Transverse colon (tissue), 3 donors: ENCODE results near the gene AGO1.

Source experiments
- EP300 ChIP-seq: sonication (generic); formaldehyde crosslinking; IDR thresholded peaks from one replicate; pipeline ENCODE4 v1.6.1; 2017; ENCODE audit warnings: antibody characterized with exemption, low read depth
- POLR2A ChIP-seq: fragments of 450-650 bp; IDR thresholded peaks from one replicate; pipeline ENCODE4 v1.6.1; 2016; ENCODE audit warnings: antibody characterized with exemption, mild to moderate bottlenecking, moderate library complexity
- TF ChIP-seq, protein P1 (sequence below), 5 experiments: fragments of 200-600 bp in 3 of 5; fragments of 450-650 bp in 2 of 5; sonication (generic) in 3 of 5; IDR thresholded peaks; 1 replicate in 2 of 5; 2 replicates in 3 of 5; pipeline ENCODE4 v1.5.1; 2016 to 2017; ENCODE audit warnings: antibody characterized with exemption in 5 of 5, inconsistent platforms in 3 of 5, mild to moderate bottlenecking in 2 of 5, moderate library complexity in 1 of 5

DNA sequence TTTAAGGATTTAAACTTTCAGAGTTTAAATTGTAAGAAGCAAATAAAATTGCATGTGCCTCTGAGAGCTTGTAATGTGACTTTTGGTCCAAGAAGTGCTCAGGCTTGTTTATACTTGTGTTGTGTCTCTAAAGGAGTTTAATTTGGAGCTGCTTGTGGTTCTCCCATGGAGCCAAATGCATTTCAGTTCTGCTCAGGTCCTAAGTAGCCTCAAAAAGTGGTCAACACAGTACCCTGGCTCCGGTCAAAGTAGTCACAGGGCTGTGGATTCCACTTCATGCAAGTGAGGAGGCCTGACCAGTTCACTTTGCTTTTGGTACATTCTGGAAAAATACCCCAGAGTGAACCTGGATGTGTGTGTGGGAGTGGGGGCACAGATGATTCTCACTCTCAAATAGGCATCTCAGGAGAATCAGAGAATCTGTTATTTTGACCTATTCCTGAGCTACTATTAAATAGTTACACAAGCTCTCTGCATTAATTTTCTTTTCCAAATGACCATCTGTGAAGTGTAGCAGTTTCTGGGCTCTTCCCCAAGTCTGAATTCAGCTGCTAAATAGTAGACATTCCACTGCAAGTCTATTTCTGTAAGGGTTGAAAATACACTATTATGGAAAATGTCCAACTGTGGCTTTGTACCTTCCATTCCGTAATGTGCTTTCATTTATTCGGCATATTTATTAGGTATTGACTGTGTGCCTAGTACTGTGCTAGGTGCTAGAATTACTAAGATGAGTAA is 31.7 kb upstream of the AGO1 start:
- no peak for TF ChIP-seq POLR2A
- TF ChIP-seq, protein P1, sequence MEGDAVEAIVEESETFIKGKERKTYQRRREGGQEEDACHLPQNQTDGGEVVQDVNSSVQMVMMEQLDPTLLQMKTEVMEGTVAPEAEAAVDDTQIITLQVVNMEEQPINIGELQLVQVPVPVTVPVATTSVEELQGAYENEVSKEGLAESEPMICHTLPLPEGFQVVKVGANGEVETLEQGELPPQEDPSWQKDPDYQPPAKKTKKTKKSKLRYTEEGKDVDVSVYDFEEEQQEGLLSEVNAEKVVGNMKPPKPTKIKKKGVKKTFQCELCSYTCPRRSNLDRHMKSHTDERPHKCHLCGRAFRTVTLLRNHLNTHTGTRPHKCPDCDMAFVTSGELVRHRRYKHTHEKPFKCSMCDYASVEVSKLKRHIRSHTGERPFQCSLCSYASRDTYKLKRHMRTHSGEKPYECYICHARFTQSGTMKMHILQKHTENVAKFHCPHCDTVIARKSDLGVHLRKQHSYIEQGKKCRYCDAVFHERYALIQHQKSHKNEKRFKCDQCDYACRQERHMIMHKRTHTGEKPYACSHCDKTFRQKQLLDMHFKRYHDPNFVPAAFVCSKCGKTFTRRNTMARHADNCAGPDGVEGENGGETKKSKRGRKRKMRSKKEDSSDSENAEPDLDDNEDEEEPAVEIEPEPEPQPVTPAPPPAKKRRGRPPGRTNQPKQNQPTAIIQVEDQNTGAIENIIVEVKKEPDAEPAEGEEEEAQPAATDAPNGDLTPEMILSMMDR (IDR thresholded peaks at IDR 0.05): no peak
- no peak for TF ChIP-seq EP300
